Testis (tissue), 2 donors: ENCODE data around the gene TPSB2.
"Not testable (repeated sequence)": the region's sequence is repeated elsewhere in the genome, so short reads cannot be mapped to it uniquely, and the experiment has no call there.

Experiments
- POLR2A ChIP-seq: fragments of 450-650 bp; IDR thresholded peaks from one replicate; pipeline ENCODE4 v1.6.1; 2017; ENCODE audit warnings: antibody characterized with exemption, mild to moderate bottlenecking, moderate library complexity
- TF ChIP-seq, protein P1 (sequence below), 3 experiments: fragments of 450-650 bp in 2 of 3; fragments of 200-600 bp in 1 of 3; sonication (generic) in 1 of 3; IDR thresholded peaks; one replicate each; pipeline ENCODE4 v1.5.1; 2016 to 2019; ENCODE audit warnings: antibody characterized with exemption in 3 of 3, mild to moderate bottlenecking in 2 of 3, moderate library complexity in 1 of 3

DNA sequence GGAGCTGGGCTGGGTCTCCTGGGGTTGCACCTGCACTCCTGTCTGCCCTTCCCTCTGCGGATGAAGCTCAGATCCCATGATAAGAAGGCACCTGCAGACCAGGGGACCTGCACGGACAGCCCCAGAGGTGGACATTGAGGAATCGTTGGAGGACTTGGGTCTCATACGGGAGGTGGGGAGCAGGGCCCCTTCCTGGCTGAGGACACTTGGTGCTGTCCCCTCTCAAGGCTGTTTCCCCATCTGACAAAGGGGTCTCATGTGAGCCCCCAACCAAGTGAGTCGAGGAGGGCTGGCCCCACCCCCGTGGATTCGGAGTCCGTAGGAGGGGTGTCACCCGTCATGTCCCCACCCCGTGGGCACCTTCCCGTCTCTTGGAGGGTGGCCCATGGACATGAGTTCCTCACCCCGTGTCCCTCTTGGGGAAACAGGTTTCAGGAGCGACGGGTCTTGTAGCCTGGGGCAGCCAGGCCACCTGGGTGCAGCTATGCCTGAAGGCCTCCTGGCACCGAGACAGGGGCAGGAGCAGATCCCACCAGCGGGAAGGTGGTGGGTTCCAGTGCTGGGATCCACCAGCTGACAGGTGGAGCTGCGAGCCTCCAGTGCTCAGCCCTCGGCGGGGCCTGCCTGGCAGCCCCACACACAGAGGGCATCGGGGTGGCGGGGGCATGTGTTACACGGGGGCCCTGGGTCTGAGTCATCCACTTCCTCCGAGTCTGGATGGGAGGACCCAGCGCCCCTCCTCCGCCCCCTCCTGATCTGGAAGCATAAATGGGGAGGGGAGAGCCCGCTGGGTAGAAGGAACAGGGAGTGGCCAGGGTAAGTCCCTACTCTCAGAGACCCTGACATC lies 25.5 kb upstream of the TPSB2 start, which contains the start of gene TPSD1:
- TF ChIP-seq, protein P1, sequence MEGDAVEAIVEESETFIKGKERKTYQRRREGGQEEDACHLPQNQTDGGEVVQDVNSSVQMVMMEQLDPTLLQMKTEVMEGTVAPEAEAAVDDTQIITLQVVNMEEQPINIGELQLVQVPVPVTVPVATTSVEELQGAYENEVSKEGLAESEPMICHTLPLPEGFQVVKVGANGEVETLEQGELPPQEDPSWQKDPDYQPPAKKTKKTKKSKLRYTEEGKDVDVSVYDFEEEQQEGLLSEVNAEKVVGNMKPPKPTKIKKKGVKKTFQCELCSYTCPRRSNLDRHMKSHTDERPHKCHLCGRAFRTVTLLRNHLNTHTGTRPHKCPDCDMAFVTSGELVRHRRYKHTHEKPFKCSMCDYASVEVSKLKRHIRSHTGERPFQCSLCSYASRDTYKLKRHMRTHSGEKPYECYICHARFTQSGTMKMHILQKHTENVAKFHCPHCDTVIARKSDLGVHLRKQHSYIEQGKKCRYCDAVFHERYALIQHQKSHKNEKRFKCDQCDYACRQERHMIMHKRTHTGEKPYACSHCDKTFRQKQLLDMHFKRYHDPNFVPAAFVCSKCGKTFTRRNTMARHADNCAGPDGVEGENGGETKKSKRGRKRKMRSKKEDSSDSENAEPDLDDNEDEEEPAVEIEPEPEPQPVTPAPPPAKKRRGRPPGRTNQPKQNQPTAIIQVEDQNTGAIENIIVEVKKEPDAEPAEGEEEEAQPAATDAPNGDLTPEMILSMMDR (IDR thresholded peaks at IDR 0.05) = not testable (repeated sequence)
- TF ChIP-seq POLR2A = not testable (repeated sequence)
